Vagina (tissue), 2 donors: ENCODE results near the gene MORC1.

ENCODE experiments used
- CTCF ChIP-seq, 3 experiments: fragments of 450-650 bp in 2 of 3; fragments of 200-600 bp in 1 of 3; sonication (generic) in 1 of 3; IDR thresholded peaks; one replicate each; pipeline ENCODE4 v1.5.1; 2017 to 2019; ENCODE audit warnings: antibody characterized with exemption in 3 of 3, mild to moderate bottlenecking in 2 of 3, moderate library complexity in 2 of 3
- POLR2A ChIP-seq, 2 donors: fragments of 450-650 bp; IDR thresholded peaks; one replicate each; pipeline ENCODE4 v1.6.1; 2017; ENCODE audit warnings: antibody characterized with exemption in 2 of 2, mild to moderate bottlenecking in 2 of 2, moderate library complexity in 2 of 2
- POLR2AphosphoS5 ChIP-seq, 2 donors: sonication (generic); formaldehyde crosslinking; IDR thresholded peaks; one replicate each; pipeline ENCODE4 v1.9.0; 2017; ENCODE audit warnings: antibody characterized with exemption in 2 of 2, mild to moderate bottlenecking in 2 of 2, low read depth in 1 of 2; ENCODE audit not compliant: insufficient read depth in 1 of 2

GRCh38 chr3:109026821-109027220, 91.1 kb downstream of the MORC1 start:
- TF ChIP-seq POLR2AphosphoS5 (IDR thresholded peaks at IDR 0.05; ENCODE audit: insufficient read depth in 1 of 2, low read depth in 1 of 2) (no peak), CTCF (IDR thresholded peaks at IDR 0.05) (no peak), POLR2A (IDR thresholded peaks at IDR 0.05) (no peak)
